OCI-LY1 (cell line): ENCODE measurements around the gene CSF2.

Experiments used
- H2AFZ ChIP-seq: fragments of 200-600 bp; sonication (generic), shearing (Covaris generic); 2 replicates; pipeline ENCODE4 v1.6.0; 2014; ENCODE audit warnings: antibody characterized with exemption, mild to moderate bottlenecking, low read length
- H3F3A ChIP-seq: fragments of 200-600 bp; sonication (generic), shearing (Covaris generic); 2 replicates; pipeline ENCODE4 v1.6.0; 2014; ENCODE audit warnings: mild to moderate bottlenecking, antibody characterized with exemption, low read length, moderate library complexity; ENCODE audit not compliant: insufficient read depth
- H3K27ac ChIP-seq: fragments of 200-600 bp; sonication (generic); 2 replicates; pipeline ENCODE4 v1.5.1; 2014; ENCODE audit warnings: low read length, mixed run types, mild to moderate bottlenecking, low read depth; ENCODE audit not compliant: poor library complexity, severe bottlenecking
- H3K27me3 ChIP-seq: fragments of 200-600 bp; sonication (generic); 2 replicates; pipeline ENCODE4 v1.6.0; 2014; ENCODE audit warnings: antibody characterized with exemption, mild to moderate bottlenecking, low read length, moderate library complexity; ENCODE audit not compliant: insufficient read depth
- H3K36me3 ChIP-seq: fragments of 200-600 bp; sonication (generic); 2 replicates; pipeline ENCODE4 v1.6.1; 2014; ENCODE audit warnings: mild to moderate bottlenecking, antibody characterized with exemption, low read length, moderate library complexity, mixed read lengths; ENCODE audit not compliant: insufficient read depth
- H3K4me1 ChIP-seq: fragments of 200-600 bp; sonication (generic); 2 replicates; pipeline ENCODE4 v1.5.1; 2014; ENCODE audit warnings: mild to moderate bottlenecking, low read length, moderate library complexity; ENCODE audit not compliant: insufficient read depth, severe bottlenecking
- H3K4me2 ChIP-seq: fragments of 200-600 bp; sonication (generic), shearing (Covaris generic); 2 replicates; pipeline ENCODE4 v1.6.1; 2014; ENCODE audit warnings: low read length
- H3K4me3 ChIP-seq: fragments of 200-600 bp; sonication (generic); 2 replicates; pipeline ENCODE4 v1.5.1; 2014; ENCODE audit warnings: low read length, low read depth, mild to moderate bottlenecking, mixed read lengths; ENCODE audit not compliant: poor library complexity, severe bottlenecking
- H3K79me2 ChIP-seq: fragments of 200-600 bp; shearing (Covaris generic); 2 replicates; pipeline ENCODE4 v1.6.1; 2016; ENCODE audit warnings: mixed run types, low read length, mixed read lengths; ENCODE audit not compliant: insufficient read depth
- H3K9ac ChIP-seq: fragments of 200-600 bp; sonication (generic), shearing (Covaris generic); 2 replicates; pipeline ENCODE4 v1.6.1; 2014; ENCODE audit warnings: mild to moderate bottlenecking, low read length, mixed read lengths
- H3K9me2 ChIP-seq: fragments of 200-600 bp; sonication (generic), shearing (Covaris generic); 2 replicates; pipeline ENCODE4 v1.6.1; 2014; ENCODE audit warnings: low read depth, mild to moderate bottlenecking, low read length, mixed read lengths
- H3K9me3 ChIP-seq: fragments of 200-600 bp; shearing (Covaris generic); 2 replicates; pipeline ENCODE4 v1.6.1; 2014; ENCODE audit warnings: low read length, mixed read lengths
- H4K20me1 ChIP-seq: fragments of 200-600 bp; sonication (generic), shearing (Covaris generic); 2 replicates; pipeline ENCODE4 v1.6.0; 2016; ENCODE audit warnings: mild to moderate bottlenecking, low read length; ENCODE audit not compliant: insufficient read depth
- EZH2 ChIP-seq: fragments of 200-600 bp; sonication (generic), shearing (Covaris generic); IDR thresholded peaks from 2 replicates; pipeline ENCODE4 v1.8.0; 2017; ENCODE audit warnings: borderline replicate concordance, mixed run types, mild to moderate bottlenecking, antibody characterized with exemption, low read length, moderate library complexity, mixed read lengths
- TF ChIP-seq, protein P1 (sequence below): fragments of 200-600 bp; sonication (generic), shearing (Covaris generic); IDR thresholded peaks from 2 replicates; pipeline ENCODE4 v1.5.1; 2017; ENCODE audit warnings: mild to moderate bottlenecking, antibody characterized with exemption, low read length, moderate library complexity, mixed read lengths

Gene CSF2

GRCh38 chr5:132029609-132030330, 43.8 kb upstream of the CSF2 start:
- Histone ChIP-seq H3K27me3 (no peaks in the 10 kb centered on the region), H3K27ac (no peak overlapping the region), H3K36me3 (no peaks in the 10 kb centered on the region), H3K79me2 (no peaks in the 10 kb centered on the region), H3F3A (no peaks in the 10 kb centered on the region), H3K9ac (no peak overlapping the region), H3K4me2 (no peak overlapping the region), H2AFZ (no peak overlapping the region), H3K4me3 (no peak overlapping the region), H3K4me1 (no peaks in the 10 kb centered on the region), H4K20me1 (no peaks in the 10 kb centered on the region), H3K9me3 (no peaks in the 10 kb centered on the region), H3K9me2 (no peaks in the 10 kb centered on the region)
- TF ChIP-seq EZH2 = no peak
- TF ChIP-seq, protein P1, sequence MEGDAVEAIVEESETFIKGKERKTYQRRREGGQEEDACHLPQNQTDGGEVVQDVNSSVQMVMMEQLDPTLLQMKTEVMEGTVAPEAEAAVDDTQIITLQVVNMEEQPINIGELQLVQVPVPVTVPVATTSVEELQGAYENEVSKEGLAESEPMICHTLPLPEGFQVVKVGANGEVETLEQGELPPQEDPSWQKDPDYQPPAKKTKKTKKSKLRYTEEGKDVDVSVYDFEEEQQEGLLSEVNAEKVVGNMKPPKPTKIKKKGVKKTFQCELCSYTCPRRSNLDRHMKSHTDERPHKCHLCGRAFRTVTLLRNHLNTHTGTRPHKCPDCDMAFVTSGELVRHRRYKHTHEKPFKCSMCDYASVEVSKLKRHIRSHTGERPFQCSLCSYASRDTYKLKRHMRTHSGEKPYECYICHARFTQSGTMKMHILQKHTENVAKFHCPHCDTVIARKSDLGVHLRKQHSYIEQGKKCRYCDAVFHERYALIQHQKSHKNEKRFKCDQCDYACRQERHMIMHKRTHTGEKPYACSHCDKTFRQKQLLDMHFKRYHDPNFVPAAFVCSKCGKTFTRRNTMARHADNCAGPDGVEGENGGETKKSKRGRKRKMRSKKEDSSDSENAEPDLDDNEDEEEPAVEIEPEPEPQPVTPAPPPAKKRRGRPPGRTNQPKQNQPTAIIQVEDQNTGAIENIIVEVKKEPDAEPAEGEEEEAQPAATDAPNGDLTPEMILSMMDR = no peak

DNA sequence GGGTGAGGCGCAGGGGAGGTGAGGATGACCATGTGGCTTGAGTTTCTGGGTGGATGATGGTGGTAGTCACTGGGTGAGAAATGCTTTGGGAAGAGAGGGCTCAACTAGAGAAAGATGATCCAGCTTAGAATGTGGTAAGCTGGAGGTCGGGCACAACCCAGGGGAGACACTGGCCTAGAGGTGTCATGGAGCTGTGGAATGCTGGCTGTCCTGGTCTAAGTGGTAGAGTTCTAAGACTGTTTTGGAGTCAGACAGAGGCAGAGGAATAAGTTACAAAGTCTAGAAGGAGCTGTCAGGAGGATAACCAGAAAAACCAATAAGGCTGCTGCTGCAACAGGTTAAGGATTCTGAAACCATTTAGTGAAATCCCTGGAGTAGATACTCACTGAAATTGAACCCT, 43.0 kb upstream of the CSF2 start:
- Histone ChIP-seq H3F3A (no peaks in the 10 kb centered on the region), H3K79me2 (no peaks in the 10 kb centered on the region), H3K9me3 (no peaks in the 10 kb centered on the region), H3K27me3 (no peaks in the 10 kb centered on the region), H3K4me1 (no peaks in the 10 kb centered on the region), H3K9ac (no peak overlapping the region), H3K4me3 (no peak overlapping the region), H3K9me2 (no peaks in the 10 kb centered on the region), H3K36me3 (no peaks in the 10 kb centered on the region), H2AFZ (no peak overlapping the region), H3K4me2 (no peak overlapping the region), H4K20me1 (no peaks in the 10 kb centered on the region), H3K27ac (no peak overlapping the region)
- TF ChIP-seq EZH2 = no peak
- TF ChIP-seq, protein P1 = no peak

DNA sequence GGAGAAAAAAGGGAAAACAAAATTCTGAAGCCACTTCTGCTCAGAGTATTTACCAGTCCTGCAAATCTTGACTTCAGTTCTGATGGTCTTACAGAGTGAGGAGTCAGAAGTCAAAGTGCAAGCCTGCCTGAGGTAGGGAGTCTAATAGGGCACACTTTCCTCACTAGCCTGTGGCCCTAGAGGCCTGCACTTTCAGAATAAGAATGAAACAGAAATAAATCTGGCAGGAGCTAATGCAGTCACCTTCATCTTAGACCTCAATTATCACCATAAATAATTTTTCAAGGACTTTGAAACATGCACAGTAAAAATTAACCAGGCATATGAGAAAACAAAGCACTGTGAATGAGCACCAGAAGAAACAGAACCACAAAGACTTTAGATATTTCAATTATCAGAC, 41.4 kb upstream of the CSF2 start:
- Histone ChIP-seq H3K4me3 (no peak overlapping the region), H3K9me2 (no peaks in the 10 kb centered on the region), H4K20me1 (no peaks in the 10 kb centered on the region), H3K4me1 (no peaks in the 10 kb centered on the region), H3K36me3 (no peaks in the 10 kb centered on the region), H3K27me3 (no peaks in the 10 kb centered on the region), H3K79me2 (no peaks in the 10 kb centered on the region), H3K9ac (no peak overlapping the region), H3K4me2 (no peak overlapping the region), H2AFZ (no peak overlapping the region), H3F3A (no peaks in the 10 kb centered on the region), H3K9me3 (no peaks in the 10 kb centered on the region), H3K27ac (no peak overlapping the region)
- no peak for TF ChIP-seq EZH2
- TF ChIP-seq, protein P1 = no peak
